Transverse colon (tissue), 3 donors: ENCODE data around the gene FAM43A.

Experiments
- CTCF ChIP-seq, 5 experiments: fragments of 200-600 bp in 3 of 5; fragments of 450-650 bp in 2 of 5; sonication (generic) in 3 of 5; IDR thresholded peaks; 1 replicate in 2 of 5; 2 replicates in 3 of 5; pipeline ENCODE4 v1.5.1; 2016 to 2017; ENCODE audit warnings: antibody characterized with exemption in 5 of 5, inconsistent platforms in 3 of 5, mild to moderate bottlenecking in 2 of 5, moderate library complexity in 1 of 5
- POLR2A ChIP-seq: fragments of 450-650 bp; IDR thresholded peaks from one replicate; pipeline ENCODE4 v1.6.1; 2016; ENCODE audit warnings: antibody characterized with exemption, mild to moderate bottlenecking, moderate library complexity

GRCh38 chr3:194714137-194714455 is 28.4 kb downstream of the FAM43A start:
- no peak for TF ChIP-seq CTCF (IDR thresholded peaks at IDR 0.05)
- TF ChIP-seq POLR2A = no peak
